Ascending aorta (tissue), 2 donors: ENCODE data around the gene LARP1. TPM values are rescaled to one million over a fixed set of nuclear protein-coding genes. Genes with fewer than 3 reads are reported as not detected.
"Not testable (repeated sequence)": the region's sequence is repeated elsewhere in the genome, so short reads cannot be mapped to it uniquely, and the experiment has no call there.

ENCODE experiments used
- DNase-seq, 2 donors: peaks; one replicate each; pipeline ENCODE4 v3.0.0-alpha.2; 2019; ENCODE audit warnings: low spot score in 2 of 2
- H3K27ac ChIP-seq, 2 donors: fragments of 200-600 bp; sonication (generic); one replicate each; pipeline ENCODE4 v1.5.1; 2016 to 2017; ENCODE audit warnings: mild to moderate bottlenecking in 1 of 2
- H3K27me3 ChIP-seq: fragments of 200-600 bp; sonication (generic); one replicate; pipeline ENCODE4 v1.5.1; 2017
- H3K36me3 ChIP-seq, 2 donors: fragments of 200-600 bp; sonication (generic); one replicate each; pipeline ENCODE4 v1.5.1; 2016
- H3K4me1 ChIP-seq, 2 donors: fragments of 200-600 bp; sonication (generic); one replicate each; pipeline ENCODE4 v1.5.1; 2016 to 2017; ENCODE audit warnings: mild to moderate bottlenecking in 1 of 2
- H3K4me3 ChIP-seq, 2 donors: fragments of 200-600 bp; sonication (generic); one replicate each; pipeline ENCODE4 v1.5.1; 2016 to 2017; ENCODE audit warnings: mild to moderate bottlenecking in 1 of 2
- H3K9me3 ChIP-seq, 2 donors: fragments of 200-600 bp; sonication (generic); one replicate each; pipeline ENCODE4 v1.5.1; 2016
- CTCF ChIP-seq, 3 experiments: fragments of 200-600 bp in 2 of 3; fragments of 450-650 bp in 1 of 3; sonication (generic) in 2 of 3; IDR thresholded peaks; one replicate each; pipeline ENCODE4 v1.5.1; 2016 to 2019; ENCODE audit warnings: antibody characterized with exemption in 3 of 3, mild to moderate bottlenecking in 1 of 3, moderate library complexity in 1 of 3
- intact Hi-C: fragments of 100-400 bp; cut with DNase I; formaldehyde crosslinking; loops from one replicate; pipeline ENCODE4 v1.15.1; 2023
- total RNA-seq: library from RNA; depleted of rRNA; stranded (reverse); fragments of >200 nt; gene quantifications from one replicate; pipeline ENCODE4 v1.1.0, GENCODE V29; 2016

Gene LARP1
- total RNA-seq, 1 donor from 2014 or later, result 105 TPM

GRCh38 chr5:154816891-154817492 lies 61.8 kb downstream of the LARP1 start:
- H3K9me3 ChIP-seq, result no peaks in the 10 kb centered on the region
- intact Hi-C loops, result no loop called here
- H3K36me3 ChIP-seq, result peaks cover 37 to 84% of the 10 kb centered on the region in 2 donors
- H3K27me3 ChIP-seq, result no peaks in the 10 kb centered on the region
- H3K4me1 ChIP-seq, result no peaks in the 10 kb centered on the region
- H3K4me3 ChIP-seq, result no peak overlapping the region
- no peak for DNase-seq
- no peak overlapping the region for H3K27ac ChIP-seq
- TF ChIP-seq CTCF (IDR thresholded peaks at IDR 0.05), result no peak

- Histone ChIP-seq H3K36me3 (peaks cover 36 to 85% of the 10 kb centered on the region in 2 donors), H3K27ac (no peak overlapping the region), H3K9me3 (no peaks in the 10 kb centered on the region), H3K27me3 (no peaks in the 10 kb centered on the region), H3K4me3 (no peak overlapping the region), H3K4me1 (no peaks in the 10 kb centered on the region)
- intact Hi-C loops, result no loop called here
- no peak for DNase-seq
- no peak for TF ChIP-seq CTCF (IDR thresholded peaks at IDR 0.05)
Observed at GRCh38 chr5:154817815-154818214, 62.6 kb downstream of the LARP1 start.

- Histone ChIP-seq H3K4me3 (no peak overlapping the region), H3K4me1 (no peaks in the 10 kb centered on the region), H3K27me3 (no peaks in the 10 kb centered on the region), H3K9me3 (no peaks in the 10 kb centered on the region), H3K36me3 (peaks cover 35 to 83% of the 10 kb centered on the region in 2 donors), H3K27ac (peak overlapping the region; percentile 13 to 51)
- peak in 1 of 2 donors; percentile 42 for DNase-seq
- intact Hi-C loops, result no loop called here
- no peak for TF ChIP-seq CTCF (IDR thresholded peaks at IDR 0.05)
Observed at GRCh38 chr5:154818471-154819116, 63.4 kb downstream of the LARP1 start.

GRCh38 chr5:154819546-154819945 lies 64.4 kb downstream of the LARP1 start:
- Histone ChIP-seq H3K36me3 (peaks cover 34 to 83% of the 10 kb centered on the region in 2 donors), H3K27ac (peak overlapping the region in 1 of 2 donors; percentile 51), H3K27me3 (no peaks in the 10 kb centered on the region), H3K4me3 (no peak overlapping the region), H3K9me3 (no peaks in the 10 kb centered on the region), H3K4me1 (no peaks in the 10 kb centered on the region)
- DNase-seq, result no peak
- no peak for TF ChIP-seq CTCF (IDR thresholded peaks at IDR 0.05)
- intact Hi-C loops, result no loop called here

- Histone ChIP-seq H3K36me3 (peaks cover 30 to 79% of the 10 kb centered on the region in 2 donors), H3K27ac (no peak overlapping the region), H3K9me3 (no peaks in the 10 kb centered on the region), H3K4me3 (no peak overlapping the region), H3K4me1 (no peaks in the 10 kb centered on the region), H3K27me3 (no peaks in the 10 kb centered on the region)
- DNase-seq, result no peak
- TF ChIP-seq CTCF (IDR thresholded peaks at IDR 0.05), result no peak
- intact Hi-C loops, result no loop called here
Observed at GRCh38 chr5:154820383-154820782, 65.2 kb downstream of the LARP1 start.

- H3K4me1 ChIP-seq, DNase-seq, intact Hi-C loops, H3K9me3 ChIP-seq, H3K27ac ChIP-seq, H3K4me3 ChIP-seq, H3K27me3 ChIP-seq: not testable (repeated sequence)
- peaks cover 31 to 67% of the 10 kb centered on the region in 2 donors for H3K36me3 ChIP-seq
Observed at GRCh38 chr5:154822896-154823295, 67.7 kb downstream of the LARP1 start.
